ENCODE measurements around the gene DPH2. TPM values are rescaled to one million over a fixed set of nuclear protein-coding genes. Genes with fewer than 3 reads are reported as not detected.

DPH2 gene
- total RNA-seq, 1 experiment from 2014 or later: 41.2 TPM

DNA sequence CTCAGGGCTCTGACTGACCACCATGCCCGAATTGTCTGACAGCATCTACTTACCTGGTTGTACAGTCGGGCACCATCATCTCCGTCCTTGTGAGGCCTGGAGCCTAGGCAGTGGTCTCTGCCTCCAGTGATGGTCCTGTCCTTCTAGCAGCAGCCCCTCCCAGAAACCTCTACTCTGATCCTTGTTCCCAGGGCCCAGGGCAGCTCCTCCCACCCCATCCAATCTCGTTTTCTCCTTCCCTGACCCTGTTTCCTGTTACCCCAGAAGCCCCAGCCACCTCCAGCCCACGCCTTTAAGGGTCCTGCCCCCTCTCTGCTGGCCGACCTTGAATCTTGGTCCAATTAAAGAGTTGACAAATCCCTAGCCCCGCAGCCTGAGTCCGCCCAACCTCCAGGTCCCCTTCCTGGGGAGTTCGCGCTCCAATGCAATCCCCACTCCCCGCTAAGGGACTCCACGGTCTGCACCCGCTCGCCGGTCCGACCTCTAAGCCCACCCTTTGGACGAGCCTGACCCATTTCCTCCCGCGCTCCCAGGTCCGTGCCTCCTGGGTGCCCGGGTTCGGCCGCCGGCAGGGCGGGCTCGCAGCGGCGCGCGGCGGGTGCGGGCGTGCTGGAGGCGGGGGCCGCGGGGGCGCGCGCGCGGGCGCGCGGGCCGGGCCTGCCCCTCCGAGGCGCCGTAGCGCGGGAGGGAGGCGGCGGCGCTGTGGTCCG is 8.9 kb downstream of the DPH2 start, which contains the start of gene B4GALT2:
B4GALT2 (plus strand) TSS at position 660 of the 710 bp plus-strand sequence. CDS start 1,951 bp downstream, outside the sequence.
- Mint-ChIP-seq H3K4me3 (ENCODE audit: low read depth, unreplicated experiment) (peak within 1 kb of the TSS; percentile 76), H3K9me3 (ENCODE audit: low read depth, unreplicated experiment) (no peaks in the 10 kb centered on the region), H3K27ac (ENCODE audit: unreplicated experiment) (peak within 1 kb of the TSS; percentile 60), H3K4me1 (ENCODE audit: low read depth, unreplicated experiment) (peaks cover 63% of the 10 kb centered on the region), H3K36me3 (ENCODE audit: insufficient read depth, unreplicated experiment) (peaks cover 66% of the 10 kb centered on the region), H3K27me3 (ENCODE audit: unreplicated experiment) (no peaks in the 10 kb centered on the region)
- no TSS peak for BruUV-seq (replicated peaks)
- CTCF ChIA-PET: no interaction called here
- TF ChIP-seq, protein P1, sequence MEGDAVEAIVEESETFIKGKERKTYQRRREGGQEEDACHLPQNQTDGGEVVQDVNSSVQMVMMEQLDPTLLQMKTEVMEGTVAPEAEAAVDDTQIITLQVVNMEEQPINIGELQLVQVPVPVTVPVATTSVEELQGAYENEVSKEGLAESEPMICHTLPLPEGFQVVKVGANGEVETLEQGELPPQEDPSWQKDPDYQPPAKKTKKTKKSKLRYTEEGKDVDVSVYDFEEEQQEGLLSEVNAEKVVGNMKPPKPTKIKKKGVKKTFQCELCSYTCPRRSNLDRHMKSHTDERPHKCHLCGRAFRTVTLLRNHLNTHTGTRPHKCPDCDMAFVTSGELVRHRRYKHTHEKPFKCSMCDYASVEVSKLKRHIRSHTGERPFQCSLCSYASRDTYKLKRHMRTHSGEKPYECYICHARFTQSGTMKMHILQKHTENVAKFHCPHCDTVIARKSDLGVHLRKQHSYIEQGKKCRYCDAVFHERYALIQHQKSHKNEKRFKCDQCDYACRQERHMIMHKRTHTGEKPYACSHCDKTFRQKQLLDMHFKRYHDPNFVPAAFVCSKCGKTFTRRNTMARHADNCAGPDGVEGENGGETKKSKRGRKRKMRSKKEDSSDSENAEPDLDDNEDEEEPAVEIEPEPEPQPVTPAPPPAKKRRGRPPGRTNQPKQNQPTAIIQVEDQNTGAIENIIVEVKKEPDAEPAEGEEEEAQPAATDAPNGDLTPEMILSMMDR (IDR thresholded peaks at IDR 0.05; ENCODE audit: unreplicated experiment): no peak
- peak; percentile 60 for DNase-seq
- intact Hi-C loops (cut with micrococcal nuclease; ENCODE audit: unreplicated experiment): no loop called here

DNA sequence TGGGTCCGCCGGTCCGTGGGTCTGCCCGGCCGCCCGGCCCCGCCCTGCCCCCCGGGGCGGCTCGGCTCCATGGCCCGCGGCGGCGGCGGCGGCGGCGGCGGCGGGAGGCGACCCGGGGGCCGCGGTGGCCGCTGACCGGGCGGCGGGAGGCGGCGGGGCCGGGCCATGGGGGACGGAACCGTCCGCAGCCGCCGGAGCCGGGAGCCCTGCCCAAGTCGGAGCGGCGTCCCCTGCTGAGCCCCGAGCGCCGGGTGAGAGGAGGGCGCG is 9.4 kb downstream of the DPH2 start:
- BruUV-seq (replicated peaks): no TSS peak
- H3K36me3 Mint-ChIP-seq (ENCODE audit: insufficient read depth, unreplicated experiment): peaks cover 61% of the 10 kb centered on the region

DNA sequence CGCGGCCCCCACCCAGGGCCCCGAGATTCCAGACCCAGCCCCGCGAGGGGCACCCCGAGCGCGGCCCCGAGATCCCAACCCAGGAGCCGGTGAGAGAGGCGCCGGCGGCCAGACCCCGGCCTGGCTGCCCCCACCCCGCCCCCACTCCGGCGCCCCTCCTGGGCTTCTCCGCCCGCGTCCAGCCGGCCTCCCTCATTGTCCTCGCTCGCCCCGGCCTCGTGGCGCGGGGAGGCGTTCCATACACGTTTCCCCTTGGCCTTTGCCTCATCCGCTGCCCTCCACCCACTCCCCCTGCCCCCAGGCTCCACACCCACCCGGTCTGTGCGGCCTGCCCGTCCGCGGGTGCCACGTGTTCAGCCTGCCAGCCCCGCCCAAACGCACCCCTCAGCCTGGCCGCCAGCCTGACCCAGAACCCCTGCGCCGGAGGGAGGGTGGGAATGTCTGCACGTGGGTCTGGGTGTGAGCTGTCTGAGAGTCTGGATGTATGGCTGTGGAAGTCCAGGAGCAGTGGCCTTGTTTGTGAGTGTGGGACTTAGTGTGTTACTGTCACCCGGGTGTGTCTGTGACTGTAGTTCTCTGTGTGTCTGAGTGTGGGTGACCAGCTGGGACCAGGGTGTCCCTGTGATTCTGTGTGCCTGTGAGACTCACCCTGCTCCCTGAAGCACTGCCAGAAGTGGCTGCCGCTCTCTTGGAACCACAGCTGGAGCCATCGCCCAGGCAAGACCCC is 9.9 kb downstream of the DPH2 start:
- Mint-ChIP-seq H3K36me3 (ENCODE audit: insufficient read depth, unreplicated experiment) (peaks cover 56% of the 10 kb centered on the region), H3K4me1 (ENCODE audit: low read depth, unreplicated experiment) (peaks cover 54% of the 10 kb centered on the region), H3K9me3 (ENCODE audit: low read depth, unreplicated experiment) (no peaks in the 10 kb centered on the region), H3K4me3 (ENCODE audit: low read depth, unreplicated experiment) (peak overlapping the region; percentile 76), H3K27me3 (ENCODE audit: unreplicated experiment) (no peaks in the 10 kb centered on the region), H3K27ac (ENCODE audit: unreplicated experiment) (peak overlapping the region; percentile 60)
- DNase-seq: peak; percentile 52
- BruUV-seq (replicated peaks): TSS peak; percentile 4
- CTCF ChIA-PET: interaction anchor here (0.8 kb wide), 1 partner anchor 46 kb away, joined by 3 read pairs; no protein-coding TSS in a partner anchor
- TF ChIP-seq, protein P1 (IDR thresholded peaks at IDR 0.05; ENCODE audit: unreplicated experiment): no peak
- intact Hi-C loops (cut with micrococcal nuclease; ENCODE audit: unreplicated experiment): no loop called here

More for the DNA sequence above, 9.4 kb downstream of the DPH2 start:
- intact Hi-C loops (cut with micrococcal nuclease; ENCODE audit: unreplicated experiment): no loop called here
- Mint-ChIP-seq H3K27ac (ENCODE audit: unreplicated experiment) (no peak overlapping the region), H3K4me1 (ENCODE audit: low read depth, unreplicated experiment) (peaks cover 59% of the 10 kb centered on the region), H3K9me3 (ENCODE audit: low read depth, unreplicated experiment) (no peaks in the 10 kb centered on the region), H3K27me3 (ENCODE audit: unreplicated experiment) (no peaks in the 10 kb centered on the region), H3K4me3 (ENCODE audit: low read depth, unreplicated experiment) (peak overlapping the region; percentile 76)
- CTCF ChIA-PET: no interaction called here
- TF ChIP-seq, protein P1 (IDR thresholded peaks at IDR 0.05; ENCODE audit: unreplicated experiment): no peak
- no peak for DNase-seq

DNA sequence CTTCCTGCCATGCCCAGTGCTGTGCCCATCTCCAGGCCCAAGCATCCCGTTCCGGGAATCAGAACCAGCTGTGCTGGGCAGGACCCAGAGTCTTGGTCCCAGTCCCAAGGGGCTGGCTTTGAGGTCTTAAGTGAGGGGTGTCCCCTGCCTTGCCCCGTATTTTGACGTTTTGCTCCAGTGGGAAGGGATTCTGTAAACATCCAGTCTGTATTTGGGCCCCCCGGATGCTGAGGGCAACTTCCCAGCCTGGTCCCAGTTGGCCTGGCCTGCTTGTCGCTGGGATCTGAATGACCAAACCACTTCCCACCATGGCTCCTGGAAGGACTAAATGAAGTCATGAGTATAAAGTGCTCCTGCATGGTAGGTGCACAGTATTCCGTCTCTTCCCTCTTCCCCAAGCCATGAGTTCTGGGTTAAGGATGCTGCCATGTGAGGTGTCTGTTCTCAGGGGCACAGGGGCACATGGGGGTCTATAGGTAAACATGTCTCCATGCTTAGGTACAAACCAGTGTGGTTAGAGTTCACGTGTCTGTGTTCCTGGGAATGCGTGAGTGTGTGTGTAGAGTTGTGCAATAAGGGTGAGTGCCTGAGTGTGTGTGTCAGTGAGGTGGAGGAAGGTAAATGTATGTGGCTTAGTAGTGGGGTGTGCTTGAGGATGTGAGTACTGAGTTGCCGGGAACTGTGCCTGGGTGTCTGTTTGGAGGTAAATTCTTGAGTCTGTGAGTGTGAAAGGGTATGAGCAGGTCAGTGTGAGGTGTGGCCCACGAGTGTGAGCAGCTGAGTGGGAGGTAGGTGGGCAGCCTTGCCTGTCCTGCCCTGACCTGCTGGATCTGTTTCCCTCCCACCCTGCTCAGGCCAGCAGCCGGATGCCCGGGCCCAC is 10.7 kb downstream of the DPH2 start:
- no peaks in the 10 kb centered on the region for H3K9me3 Mint-ChIP-seq (ENCODE audit: low read depth, unreplicated experiment)
- H3K27me3 Mint-ChIP-seq (ENCODE audit: unreplicated experiment): no peaks in the 10 kb centered on the region
- DNase-seq: no peak
- BruUV-seq (replicated peaks): no TSS peak
- peaks cover 48% of the 10 kb centered on the region for H3K36me3 Mint-ChIP-seq (ENCODE audit: insufficient read depth, unreplicated experiment)
- TF ChIP-seq, protein P1 (IDR thresholded peaks at IDR 0.05; ENCODE audit: unreplicated experiment): no peak
- CTCF ChIA-PET: interaction anchor here (0.8 kb wide), 1 partner anchor 45 kb away, joined by 3 read pairs; no protein-coding TSS in a partner anchor
- peak overlapping the region; percentile 60 for H3K27ac Mint-ChIP-seq (ENCODE audit: unreplicated experiment)
- intact Hi-C loops (cut with micrococcal nuclease; ENCODE audit: unreplicated experiment): no loop called here
- H3K4me1 Mint-ChIP-seq (ENCODE audit: low read depth, unreplicated experiment): peaks cover 55% of the 10 kb centered on the region
- H3K4me3 Mint-ChIP-seq (ENCODE audit: low read depth, unreplicated experiment): peak overlapping the region; percentile 76
